GM19035 (cell line): ENCODE data around the gene PPOX.

ENCODE experiments used
- ATAC-seq: cut with Tn5 transposase; IDR thresholded peaks from one replicate; pipeline ENCODE4 v1.9.1; 2021; ENCODE audit not compliant: unreplicated experiment

Gene PPOX

DNA sequence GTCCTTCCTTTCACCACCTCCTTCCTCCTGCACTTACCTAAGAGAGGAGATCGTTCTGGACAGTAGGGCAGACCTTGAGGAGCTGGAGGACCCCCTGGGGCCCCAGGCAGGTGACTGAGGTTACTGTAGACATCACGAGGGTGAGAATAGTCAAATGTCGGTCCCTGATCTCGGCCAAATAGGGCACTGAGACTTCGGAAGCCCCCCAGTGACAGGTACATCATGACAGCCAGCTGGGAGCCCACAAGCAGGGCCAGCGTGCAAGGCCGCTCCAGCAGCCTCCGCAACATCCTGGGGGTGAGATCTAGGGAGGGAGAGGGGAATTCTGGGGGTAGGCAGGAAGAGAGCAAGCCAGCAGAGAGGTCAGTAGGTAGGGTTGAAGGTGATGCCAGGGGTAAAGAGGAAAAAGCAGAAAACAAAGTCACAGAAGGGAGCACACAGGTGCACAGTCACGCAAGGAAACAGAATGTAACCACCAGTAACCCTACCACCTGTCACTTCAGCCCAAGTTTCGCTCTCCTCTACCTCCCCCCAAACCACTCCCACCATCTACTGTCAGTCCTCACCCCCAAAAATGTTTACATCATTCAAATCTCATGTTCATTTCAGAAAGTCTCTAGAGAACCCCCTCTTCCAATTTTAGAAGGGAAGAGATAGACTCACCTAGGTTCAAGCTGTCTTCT is 9.7 kb downstream of the PPOX start:
- no peak for ATAC-seq

DNA sequence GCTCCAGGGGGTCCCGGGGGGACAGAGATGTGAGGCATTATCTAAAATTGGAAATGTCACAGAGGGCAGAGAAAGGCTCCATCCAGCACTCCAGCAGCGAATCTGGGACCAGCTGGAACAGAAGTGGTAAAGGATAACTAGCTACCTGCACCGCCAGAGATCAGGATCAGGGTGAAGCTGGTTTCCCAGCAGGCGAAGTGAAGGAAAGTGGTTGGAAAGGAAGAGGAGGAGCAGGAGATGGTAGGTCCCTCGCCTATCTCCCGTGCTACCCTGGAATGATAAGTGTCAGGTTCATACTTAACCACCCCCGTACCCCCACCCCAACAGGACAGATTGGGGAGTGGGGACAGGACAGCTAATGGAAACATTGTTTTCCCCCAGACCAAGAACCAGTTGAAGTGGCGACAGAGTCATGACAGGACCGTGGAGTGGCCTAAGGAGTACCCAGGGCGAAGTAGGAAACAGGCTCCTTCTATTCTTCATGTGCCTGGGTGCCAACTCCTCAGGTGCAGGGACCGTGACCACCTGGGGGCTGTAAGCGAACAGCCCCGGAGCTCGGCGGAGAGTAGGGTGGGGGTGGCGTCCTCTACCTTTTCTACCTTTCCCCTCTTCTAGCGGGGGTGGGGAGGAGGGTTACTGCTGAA is 10.4 kb downstream of the PPOX start:
- ATAC-seq = no peak

DNA sequence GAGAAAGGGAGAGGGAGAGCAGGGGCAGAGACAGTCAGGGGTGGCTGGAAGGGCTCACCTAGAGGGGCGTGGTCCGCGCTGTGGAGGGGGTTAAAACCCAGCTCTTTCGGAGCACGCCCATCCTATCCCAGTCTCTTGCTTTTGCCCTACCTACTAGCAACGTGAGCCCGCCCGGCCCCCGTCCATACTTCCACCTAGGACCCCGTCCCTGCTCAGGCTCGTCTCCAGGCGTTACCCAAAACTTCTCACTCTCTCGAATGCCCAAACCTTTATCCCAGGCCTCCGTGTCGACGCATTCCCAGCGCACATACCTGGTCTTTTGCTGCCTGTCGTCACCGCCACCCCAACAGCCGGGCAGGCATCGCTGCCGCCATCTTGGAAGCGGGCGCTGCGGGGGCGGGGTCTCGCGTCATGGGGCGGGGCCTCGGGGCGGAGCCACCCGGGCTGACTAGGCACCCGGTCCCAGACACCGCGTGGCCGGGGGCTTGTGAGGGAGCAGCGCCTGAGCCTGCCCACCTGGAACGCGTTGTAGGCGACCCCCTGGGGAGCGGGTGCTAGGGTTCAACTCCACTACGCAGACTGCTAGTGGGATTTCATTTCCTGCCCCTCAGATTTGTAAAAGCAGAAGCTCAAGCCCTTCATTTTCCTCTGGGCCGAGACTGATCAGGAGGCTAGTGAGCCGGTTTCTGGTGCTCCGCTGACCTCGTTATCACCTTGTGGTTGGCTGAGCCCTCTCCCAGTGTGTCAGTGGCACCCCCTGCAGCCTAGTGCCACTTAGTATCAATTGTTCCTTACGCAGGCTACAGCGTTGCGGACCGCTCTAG is 11.1 kb downstream of the PPOX start, which contains the start of gene B4GALT3:
TSS of gene B4GALT3 (minus strand) at position 396 of the 824 bp plus-strand sequence. CDS start 1,447 bp downstream, outside the sequence.
- peak; percentile 84 for ATAC-seq

DNA sequence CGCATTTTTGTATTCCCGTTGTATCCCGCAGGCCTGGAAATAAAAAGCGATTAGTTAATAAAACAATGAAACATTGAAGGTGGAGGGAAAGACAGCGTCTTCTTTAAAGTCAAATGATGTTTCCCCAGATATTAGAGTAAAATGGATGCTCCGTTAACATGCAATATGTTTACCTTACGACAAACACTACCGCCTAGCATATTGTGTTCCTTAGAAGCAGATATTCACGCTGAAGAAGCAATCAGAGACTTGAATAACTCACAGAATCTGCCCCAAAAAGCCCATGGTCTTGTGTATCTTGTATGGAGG is 11.7 kb downstream of the PPOX start:
- ATAC-seq = no peak

DNA sequence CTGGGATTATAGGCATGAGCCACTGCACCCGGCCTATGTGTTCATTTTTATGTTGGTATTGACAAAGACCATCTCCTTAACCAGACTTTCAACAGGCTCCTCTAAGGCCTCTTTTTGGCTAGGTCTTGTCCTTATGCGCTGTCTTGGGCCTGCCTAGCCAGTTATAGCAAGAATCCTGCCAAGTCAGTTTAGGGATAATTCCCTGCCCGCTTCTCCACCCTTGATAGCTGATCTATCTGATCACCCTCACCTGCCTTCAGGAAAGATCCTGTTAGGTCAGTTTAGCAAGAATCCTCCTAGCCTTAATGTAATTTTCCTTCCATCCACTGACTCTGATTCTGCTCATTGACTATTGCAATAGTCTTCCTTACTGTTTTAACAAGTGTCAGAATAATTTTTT is 13.5 kb downstream of the PPOX start:
- ATAC-seq = no peak

DNA sequence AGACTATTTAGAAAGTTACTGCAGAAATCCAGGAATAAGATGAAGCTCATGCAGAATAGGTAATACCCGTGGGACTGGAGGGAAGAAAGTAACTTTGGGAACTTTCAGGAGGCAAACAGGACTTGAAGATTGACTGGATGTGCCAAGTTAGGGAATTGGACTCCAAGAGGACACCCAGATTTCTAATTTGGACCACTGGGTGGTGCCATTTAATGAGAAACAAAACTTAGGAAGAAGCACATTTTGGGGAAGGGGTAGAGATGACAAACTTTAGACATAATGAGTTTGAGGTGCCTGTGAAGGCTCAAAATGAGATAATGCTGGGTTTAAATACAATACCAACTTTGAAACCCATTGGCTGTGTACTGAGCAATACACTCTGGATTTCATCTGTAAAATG is 14.4 kb downstream of the PPOX start:
- no peak for ATAC-seq

DNA sequence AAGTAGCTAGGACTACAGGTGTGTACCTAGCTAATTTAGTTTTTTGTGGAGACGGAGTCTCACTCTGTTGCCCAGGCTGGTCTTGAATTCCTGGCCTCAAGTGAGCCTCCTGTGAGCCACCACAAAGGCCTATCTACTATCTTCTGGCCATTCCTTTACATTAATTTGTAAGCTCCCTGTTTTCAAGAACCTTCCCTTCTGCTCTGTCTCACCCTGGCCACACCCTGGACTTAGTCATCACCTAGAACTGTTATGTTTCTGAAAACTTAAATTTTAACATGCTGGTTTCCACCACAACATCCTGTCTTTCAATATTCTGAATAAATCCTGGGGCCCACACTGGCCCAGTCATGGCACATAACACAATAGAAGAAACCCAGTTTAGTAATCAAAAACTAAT is 16.0 kb downstream of the PPOX start:
- ATAC-seq = no peak

DNA sequence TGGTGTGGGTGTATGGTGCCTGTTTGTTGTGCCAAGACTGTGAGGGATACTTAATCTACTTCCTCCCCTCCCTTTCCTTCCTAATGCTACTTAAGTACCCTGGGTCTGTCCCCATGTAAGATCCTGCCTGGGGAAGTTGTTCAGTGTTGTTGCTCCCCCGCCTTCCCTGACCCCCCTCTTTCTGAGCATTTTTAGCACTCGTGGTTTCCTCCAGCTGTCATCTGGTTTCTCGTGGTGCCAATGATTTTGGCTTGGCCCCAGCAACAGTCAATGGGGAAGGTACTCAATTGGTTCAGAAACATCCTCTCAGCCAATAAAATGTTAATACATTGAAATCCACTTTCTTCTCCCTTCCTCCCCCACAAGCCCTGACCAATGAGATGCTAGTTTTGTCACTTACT is 19.1 kb downstream of the PPOX start:
- peak; percentile 73 for ATAC-seq

DNA sequence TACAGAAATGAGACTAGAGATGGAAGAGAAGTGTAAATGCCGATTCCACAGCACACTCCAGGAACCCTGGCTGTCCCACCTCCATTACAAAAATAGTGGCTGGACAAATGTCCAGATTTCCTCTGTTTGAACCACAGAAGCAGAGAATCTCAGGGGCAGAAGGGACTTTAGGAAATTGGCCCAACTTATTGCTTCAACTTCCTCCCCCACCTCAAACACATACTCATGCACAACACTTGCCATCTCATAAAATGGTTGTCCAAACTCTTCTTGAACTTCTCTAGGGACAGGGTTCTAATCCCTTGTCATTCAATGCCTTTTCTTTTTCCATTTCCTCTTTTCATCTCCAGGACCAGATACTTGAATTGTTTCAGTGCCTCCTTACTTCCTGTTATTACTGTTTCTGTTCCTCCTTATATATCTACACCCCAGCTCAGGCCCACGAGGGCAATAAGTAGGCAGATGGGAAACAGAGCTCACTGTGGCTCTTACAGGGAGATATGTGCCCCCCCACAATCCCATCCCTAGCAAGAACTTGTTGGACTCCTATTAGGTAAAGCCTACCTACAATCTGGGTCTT is 19.6 kb downstream of the PPOX start:
- ATAC-seq = peak; percentile 18

DNA sequence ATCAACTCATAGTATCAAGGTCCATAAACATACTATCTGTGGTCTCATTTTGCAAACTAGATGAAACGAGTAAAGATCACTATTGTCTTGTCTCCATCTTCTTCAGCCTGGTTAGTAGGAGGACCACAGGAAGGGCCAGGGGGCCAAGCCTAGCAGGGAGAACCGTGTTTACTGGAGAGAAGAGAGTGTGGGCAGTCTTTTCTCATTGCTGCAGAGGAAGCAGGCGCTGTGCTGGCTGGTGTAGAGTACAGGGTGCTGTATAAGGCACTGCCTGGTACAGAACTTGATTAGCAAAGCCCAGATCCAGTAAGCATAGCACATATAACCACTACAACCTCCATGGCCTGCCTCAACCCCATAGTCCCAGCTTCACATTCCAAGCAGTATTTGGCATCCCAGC is 21.1 kb downstream of the PPOX start:
- ATAC-seq = no peak

DNA sequence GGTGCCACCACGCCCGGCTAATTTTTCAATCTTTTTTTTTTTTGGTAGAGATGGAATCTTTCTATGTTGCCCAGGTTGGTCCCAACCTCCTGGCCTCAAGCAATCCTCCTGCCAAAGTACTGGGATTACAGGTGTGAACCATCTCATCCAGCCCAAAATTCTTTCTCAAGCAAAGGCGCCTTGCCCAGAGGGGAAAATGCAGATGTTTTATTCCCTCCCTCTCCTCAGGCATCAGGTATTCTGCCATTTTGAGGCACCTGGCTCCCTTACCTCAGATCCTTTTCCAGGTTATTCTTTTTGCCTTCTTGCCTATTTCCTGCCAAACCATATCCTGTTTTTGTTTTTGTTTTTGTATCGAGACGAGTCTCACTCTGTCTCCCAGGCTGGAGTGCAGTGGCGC is 22.2 kb downstream of the PPOX start:
- ATAC-seq = no peak

DNA sequence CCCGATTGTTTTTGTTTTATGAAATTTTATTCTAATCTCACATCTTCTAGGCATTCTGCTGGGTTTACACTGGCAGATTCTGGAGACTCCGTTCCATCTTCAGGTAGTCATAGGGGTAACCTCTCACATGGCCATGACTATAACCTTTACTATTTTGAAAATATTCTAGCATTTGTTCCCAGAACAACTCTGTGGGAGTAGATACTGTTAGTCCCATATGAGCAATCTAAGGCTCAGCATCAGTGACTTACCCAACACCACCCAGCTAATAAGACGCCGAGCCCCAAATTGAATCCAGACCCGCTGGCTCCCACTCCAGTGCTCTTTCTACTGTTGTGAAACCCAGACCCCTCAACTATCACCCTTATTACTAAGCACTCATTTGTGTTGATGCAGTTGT is 22.8 kb downstream of the PPOX start:
- no peak for ATAC-seq

DNA sequence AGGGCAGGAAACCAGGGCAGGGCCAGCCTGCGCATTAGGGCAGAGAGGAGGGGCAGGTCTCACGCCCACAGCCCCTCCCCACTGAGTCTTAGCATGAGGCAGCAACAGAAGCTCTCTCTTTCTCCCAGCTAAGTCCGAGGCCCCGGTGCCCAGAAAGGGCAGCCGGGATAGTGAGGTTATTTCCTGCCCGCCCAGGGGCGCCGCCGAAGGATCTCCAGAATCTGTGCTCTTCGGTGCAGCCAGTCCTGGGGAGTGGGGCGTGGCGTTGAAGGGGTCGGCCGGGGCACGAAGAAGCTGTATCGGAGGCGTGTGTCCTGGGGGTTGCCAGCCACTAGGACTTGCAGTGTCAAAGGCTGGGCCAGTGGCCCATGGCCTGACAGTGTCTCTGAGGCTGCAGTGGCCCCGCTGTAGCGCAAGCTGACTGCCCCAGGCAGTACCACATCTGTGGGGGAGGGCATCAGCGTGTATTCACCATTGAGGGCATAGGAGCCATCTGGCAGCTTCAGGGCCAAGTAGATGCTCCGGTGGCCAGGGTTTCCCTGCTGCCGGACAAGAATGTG is 24.8 kb downstream of the PPOX start:
- ATAC-seq = no peak

DNA sequence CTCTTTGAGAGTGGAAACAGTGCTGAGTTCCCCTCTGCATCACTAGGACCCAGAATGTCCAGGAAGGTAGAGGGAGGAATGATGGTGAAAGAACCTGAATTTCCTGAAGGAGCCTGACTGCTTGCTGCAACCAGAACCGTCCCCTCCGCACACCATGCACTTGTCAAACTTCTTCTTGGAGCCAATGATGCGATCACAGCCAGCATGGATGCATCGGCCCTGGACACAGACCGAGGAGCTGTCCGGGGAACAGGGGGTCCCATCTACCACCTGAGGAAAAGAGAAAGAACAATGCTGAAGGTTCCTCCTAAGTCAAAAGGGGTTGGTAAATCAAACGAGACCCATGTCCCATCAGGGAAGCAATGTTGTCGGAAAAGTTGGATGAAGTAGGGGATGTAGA is 25.7 kb downstream of the PPOX start:
- ATAC-seq = no peak

DNA sequence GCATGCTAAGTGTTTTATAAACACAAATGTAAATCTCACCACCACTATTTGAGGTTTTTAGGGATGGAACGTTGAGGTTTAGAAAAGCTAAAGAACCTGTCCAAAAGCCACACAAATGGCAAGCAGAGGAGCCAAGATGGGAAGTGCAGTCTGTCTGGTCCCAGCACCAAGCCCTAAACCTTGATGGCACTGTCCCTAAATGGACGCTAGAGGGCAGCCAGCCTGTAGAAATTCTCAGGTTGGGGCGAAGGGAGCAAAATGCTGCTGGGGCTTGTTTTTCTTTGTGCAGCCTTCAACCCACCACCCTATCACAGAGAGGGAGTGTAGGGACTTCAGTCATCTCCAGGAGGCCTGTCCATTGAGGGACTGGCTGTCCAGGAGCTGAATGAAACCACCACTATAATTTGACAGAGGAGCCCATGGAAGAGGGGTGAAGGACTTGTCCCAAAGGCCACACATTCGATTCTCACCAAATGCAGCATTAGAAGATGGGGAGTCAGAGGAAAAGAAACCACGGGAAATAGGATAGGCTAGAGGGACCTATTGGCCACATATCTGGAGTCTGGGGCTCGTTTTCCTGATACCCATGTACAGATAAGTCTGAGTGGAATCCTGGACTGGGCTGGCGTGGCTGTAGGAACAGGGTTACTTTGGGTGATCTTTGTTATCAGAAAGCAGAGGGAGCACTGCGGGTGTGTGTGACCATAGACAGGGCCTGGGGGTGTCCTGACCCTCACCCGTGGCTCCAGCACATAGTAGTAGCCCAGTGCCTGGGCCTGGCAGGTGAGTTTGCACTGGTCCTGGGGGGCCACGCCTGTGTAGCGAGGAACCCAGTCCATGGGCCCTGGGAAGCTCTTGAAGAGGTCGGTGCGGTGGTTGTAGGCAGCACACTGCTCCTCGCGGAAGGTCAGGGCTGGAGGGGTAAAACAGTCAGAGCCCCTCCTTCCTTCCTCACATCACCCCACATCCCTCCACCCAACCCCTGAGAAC is 26.5 kb downstream of the PPOX start:
- ATAC-seq = no peak

DNA sequence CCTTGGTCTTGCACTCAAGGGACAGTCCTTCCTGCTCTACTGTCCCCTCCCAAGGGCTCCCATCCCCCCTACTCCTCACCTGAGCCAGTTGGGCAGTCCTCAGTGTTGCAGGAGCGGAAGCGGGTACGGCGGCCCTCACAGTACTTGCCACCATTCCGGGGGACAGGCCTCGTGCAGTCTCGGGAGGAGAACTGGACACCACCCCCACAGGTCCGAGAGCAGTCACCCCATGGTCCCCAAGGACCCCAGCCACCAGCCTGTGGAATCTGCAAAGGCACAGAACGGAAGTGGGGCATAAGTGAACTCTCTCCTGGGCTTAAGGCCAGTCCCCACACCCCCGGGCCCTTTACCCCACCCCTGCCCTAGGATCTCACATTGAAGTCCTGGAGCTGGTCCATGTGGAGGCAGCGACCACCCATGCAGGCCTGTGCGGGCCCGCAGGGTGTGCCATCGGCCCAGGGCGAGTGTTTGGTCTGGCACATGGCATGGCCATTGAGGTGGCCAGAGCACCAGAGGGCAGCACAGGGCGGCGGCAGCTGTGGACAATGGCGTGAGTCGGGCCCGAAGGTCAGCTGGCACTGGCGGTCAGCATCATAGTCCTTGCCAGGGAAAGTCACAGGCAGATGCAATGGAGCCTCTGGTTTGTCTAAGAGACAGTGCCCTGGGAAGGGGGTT is 27.5 kb downstream of the PPOX start:
- ATAC-seq = no peak

DNA sequence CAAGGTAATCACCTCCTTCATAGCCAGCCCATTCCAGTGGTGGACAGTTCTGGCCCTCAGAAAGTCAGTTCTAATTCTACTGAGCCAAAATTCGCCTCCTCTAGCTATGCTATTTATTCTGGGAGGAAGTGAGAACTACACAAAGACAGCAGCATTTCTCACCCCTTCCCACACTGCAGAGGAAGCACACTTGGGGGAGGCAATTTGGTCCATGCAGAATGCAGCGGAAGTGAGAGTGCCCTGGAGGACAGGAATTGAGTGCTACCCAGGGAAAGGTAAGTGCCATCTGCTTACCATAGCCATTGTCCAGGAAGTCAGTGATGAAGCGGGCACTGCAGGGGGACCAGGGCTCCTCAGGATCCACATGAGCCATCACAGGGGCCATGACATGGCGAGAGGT is 28.9 kb downstream of the PPOX start:
- no peak for ATAC-seq

DNA sequence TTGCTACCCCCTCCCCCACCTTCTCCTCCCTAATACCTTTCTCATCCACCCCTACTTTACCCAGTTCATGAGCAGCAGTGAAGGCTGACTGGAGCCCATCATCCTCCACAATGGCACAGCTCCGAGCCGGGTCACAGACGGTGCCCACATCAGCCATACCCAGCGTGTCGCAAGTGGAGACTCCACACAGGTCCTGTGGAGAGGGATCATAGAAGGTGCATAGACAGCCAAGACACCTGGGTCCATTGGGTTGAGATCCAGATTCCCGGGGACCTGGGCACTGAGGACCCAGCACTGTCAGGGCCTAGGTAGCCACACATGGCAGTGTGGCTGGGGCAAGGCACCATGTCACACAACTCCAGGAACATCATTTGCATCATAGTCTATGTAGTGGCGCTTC is 29.9 kb downstream of the PPOX start:
- ATAC-seq = no peak

DNA sequence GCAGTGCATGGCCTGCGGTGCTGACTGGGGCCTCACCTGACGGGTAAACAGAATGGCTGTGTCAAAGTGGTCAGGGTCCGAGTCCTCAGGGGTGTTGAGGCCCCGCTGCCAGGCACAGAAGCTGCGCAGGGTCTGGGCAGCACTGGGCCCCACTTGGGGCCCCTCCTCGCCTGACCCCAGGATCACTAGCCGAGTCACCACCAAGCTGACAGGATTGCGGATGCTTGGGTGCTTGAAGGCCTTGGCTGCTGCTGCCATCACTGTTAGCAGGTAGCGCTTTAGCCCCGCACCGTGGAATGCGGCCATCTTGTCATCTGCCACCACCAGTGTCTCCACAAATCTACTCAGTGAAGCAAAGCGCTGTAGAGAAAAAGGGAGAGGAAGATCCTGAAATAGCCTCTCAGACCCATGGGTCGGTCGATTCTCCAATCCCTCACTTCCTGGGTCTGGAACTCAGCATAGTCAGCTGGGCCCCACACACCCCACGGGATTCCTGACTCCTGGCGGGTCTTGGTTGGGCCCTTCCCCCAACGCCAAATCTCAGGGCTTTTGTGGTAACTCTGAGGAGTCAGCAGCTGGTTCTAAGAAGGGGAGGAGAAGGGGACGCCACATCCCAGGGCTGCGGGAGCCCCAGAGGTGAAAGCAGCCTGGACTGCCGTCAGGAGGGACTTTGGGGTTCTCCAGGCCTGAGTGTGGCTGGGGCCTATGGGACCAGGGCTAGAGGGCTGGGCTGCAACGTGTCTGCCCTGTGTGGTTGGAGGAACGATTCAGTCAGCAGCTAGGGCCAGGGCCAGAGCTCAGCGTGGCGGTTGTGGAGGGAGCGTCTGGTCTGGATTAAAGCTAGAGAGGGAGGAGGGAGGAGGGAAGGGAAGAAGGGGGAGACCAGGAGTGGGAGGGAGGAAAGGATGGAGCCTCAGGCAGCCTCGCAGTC is 30.6 kb downstream of the PPOX start:
- no peak for ATAC-seq
